Measurements from ENCODE around the gene HPCA. TPM values are rescaled to one million over a fixed set of nuclear protein-coding genes. Genes with fewer than 3 reads are reported as not detected.

The HPCA gene
- total RNA-seq, 1 donor from 2014 or later, result not detected

DNA sequence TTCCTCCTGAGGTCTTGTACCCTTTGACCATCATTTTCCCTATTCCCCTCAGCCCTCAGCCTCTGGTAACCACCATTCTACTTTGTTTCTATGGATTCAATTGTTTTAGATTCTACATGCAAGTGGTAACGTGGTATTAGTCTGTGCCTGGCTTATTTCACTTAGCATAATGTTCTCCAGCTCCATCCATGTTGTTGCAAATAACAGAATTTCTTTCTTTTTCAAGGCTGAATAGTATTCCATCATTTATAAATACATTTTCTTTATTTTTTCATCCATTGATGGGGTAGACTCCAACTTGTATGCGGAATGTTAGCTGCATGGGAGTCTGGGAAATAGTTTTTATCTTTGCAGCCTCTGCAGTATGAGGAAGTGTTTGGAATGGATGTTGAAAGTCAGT is 41.1 kb downstream of the HPCA start:
- Histone ChIP-seq H3K4me3 (ENCODE audit: insufficient read depth, low read depth, low read length) (no peak overlapping the region), H3K9ac (ENCODE audit: low read length) (no peak overlapping the region), H3K4me2 (ENCODE audit: low read length) (no peak overlapping the region), H3K9me3 (ENCODE audit: insufficient read depth, low read depth, low read length) (no peaks in the 10 kb centered on the region), H3K36me3 (ENCODE audit: insufficient read depth, low read length) (no peaks in the 10 kb centered on the region), H2AFZ (ENCODE audit: low read depth, low read length) (no peak overlapping the region), H3K4me1 (ENCODE audit: insufficient read depth, low read length) (peaks cover 4% of the 10 kb centered on the region), H3K79me2 (ENCODE audit: insufficient read depth, low read length) (no peaks in the 10 kb centered on the region), H3K27ac (ENCODE audit: low read depth, low read length) (no peak overlapping the region), H4K20me1 (ENCODE audit: insufficient read depth, low read length) (no peaks in the 10 kb centered on the region), H3K27me3 (ENCODE audit: insufficient read depth, low read length) (peaks cover 2% of the 10 kb centered on the region)
- TF ChIP-seq EZH2 (IDR thresholded peaks at IDR 0.05; ENCODE audit: insufficient read depth, low read length), result no peak
- TF ChIP-seq, protein P1, sequence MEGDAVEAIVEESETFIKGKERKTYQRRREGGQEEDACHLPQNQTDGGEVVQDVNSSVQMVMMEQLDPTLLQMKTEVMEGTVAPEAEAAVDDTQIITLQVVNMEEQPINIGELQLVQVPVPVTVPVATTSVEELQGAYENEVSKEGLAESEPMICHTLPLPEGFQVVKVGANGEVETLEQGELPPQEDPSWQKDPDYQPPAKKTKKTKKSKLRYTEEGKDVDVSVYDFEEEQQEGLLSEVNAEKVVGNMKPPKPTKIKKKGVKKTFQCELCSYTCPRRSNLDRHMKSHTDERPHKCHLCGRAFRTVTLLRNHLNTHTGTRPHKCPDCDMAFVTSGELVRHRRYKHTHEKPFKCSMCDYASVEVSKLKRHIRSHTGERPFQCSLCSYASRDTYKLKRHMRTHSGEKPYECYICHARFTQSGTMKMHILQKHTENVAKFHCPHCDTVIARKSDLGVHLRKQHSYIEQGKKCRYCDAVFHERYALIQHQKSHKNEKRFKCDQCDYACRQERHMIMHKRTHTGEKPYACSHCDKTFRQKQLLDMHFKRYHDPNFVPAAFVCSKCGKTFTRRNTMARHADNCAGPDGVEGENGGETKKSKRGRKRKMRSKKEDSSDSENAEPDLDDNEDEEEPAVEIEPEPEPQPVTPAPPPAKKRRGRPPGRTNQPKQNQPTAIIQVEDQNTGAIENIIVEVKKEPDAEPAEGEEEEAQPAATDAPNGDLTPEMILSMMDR (IDR thresholded peaks at IDR 0.05; ENCODE audit: insufficient read depth, low read depth, low read length), result no peak
- Mint-ChIP-seq H3K9me3 (ENCODE audit: unreplicated experiment) (peaks cover 3% of the 10 kb centered on the region), H3K4me3 (ENCODE audit: unreplicated experiment) (no peak overlapping the region), H3K27me3 (ENCODE audit: low read depth, unreplicated experiment) (peaks cover 30% of the 10 kb centered on the region), H3K36me3 (ENCODE audit: low read depth, unreplicated experiment) (no peaks in the 10 kb centered on the region), H3K4me1 (ENCODE audit: low read depth, unreplicated experiment) (peaks cover 14% of the 10 kb centered on the region), H3K27ac (ENCODE audit: unreplicated experiment) (no peak overlapping the region)
- FAIRE-seq (no peak), DNase-seq (ENCODE audit: low read depth) (no peak)

GRCh38 chr1:32928285-32928684 is 42.0 kb downstream of the HPCA start:
- Histone ChIP-seq H4K20me1 (ENCODE audit: insufficient read depth, low read length) (no peaks in the 10 kb centered on the region), H3K4me2 (ENCODE audit: low read length) (no peak overlapping the region)
- FAIRE-seq, result no peak

GRCh38 chr1:32928715-32929114 is 42.4 kb downstream of the HPCA start:
- H3K27ac ChIP-seq (ENCODE audit: low read depth, low read length), result no peak overlapping the region
- FAIRE-seq, result no peak
- no peaks in the 10 kb centered on the region for H3K79me2 ChIP-seq (ENCODE audit: insufficient read depth, low read length)
- Mint-ChIP-seq H3K36me3 (ENCODE audit: low read depth, unreplicated experiment) (no peaks in the 10 kb centered on the region), H3K27ac (ENCODE audit: unreplicated experiment) (no peak overlapping the region), H3K9me3 (ENCODE audit: unreplicated experiment) (peaks cover 3% of the 10 kb centered on the region), H3K27me3 (ENCODE audit: low read depth, unreplicated experiment) (peaks cover 27% of the 10 kb centered on the region), H3K4me3 (ENCODE audit: unreplicated experiment) (no peak overlapping the region), H3K4me1 (ENCODE audit: low read depth, unreplicated experiment) (peaks cover 17% of the 10 kb centered on the region)
- H2AFZ ChIP-seq (ENCODE audit: low read depth, low read length), result no peak overlapping the region
- H3K36me3 ChIP-seq (ENCODE audit: insufficient read depth, low read length), result no peaks in the 10 kb centered on the region
- TF ChIP-seq, protein P1 (IDR thresholded peaks at IDR 0.05; ENCODE audit: insufficient read depth, low read depth, low read length), result no peak
- no peak for TF ChIP-seq EZH2 (IDR thresholded peaks at IDR 0.05; ENCODE audit: insufficient read depth, low read length)
- peaks cover 5% of the 10 kb centered on the region for H3K4me1 ChIP-seq (ENCODE audit: insufficient read depth, low read length)
- H4K20me1 ChIP-seq (ENCODE audit: insufficient read depth, low read length), result no peaks in the 10 kb centered on the region
- no peak overlapping the region for H3K4me2 ChIP-seq (ENCODE audit: low read length)
- no peak for DNase-seq (ENCODE audit: low read depth)
- H3K9me3 ChIP-seq (ENCODE audit: insufficient read depth, low read depth, low read length), result no peaks in the 10 kb centered on the region
- no peak overlapping the region for H3K4me3 ChIP-seq (ENCODE audit: insufficient read depth, low read depth, low read length)
- peaks cover 2% of the 10 kb centered on the region for H3K27me3 ChIP-seq (ENCODE audit: insufficient read depth, low read length)
- H3K9ac ChIP-seq (ENCODE audit: low read length), result no peak overlapping the region

More at GRCh38 chr1:32928285-32928684, 42.0 kb downstream of the HPCA start:
- H3K36me3 ChIP-seq (ENCODE audit: insufficient read depth, low read length), result no peaks in the 10 kb centered on the region
- H2AFZ ChIP-seq (ENCODE audit: low read depth, low read length), result no peak overlapping the region
- Mint-ChIP-seq H3K27ac (ENCODE audit: unreplicated experiment) (no peak overlapping the region), H3K4me3 (ENCODE audit: unreplicated experiment) (no peak overlapping the region), H3K27me3 (ENCODE audit: low read depth, unreplicated experiment) (peaks cover 30% of the 10 kb centered on the region), H3K36me3 (ENCODE audit: low read depth, unreplicated experiment) (no peaks in the 10 kb centered on the region), H3K9me3 (ENCODE audit: unreplicated experiment) (peaks cover 3% of the 10 kb centered on the region), H3K4me1 (ENCODE audit: low read depth, unreplicated experiment) (peaks cover 14% of the 10 kb centered on the region)
- no peak overlapping the region for H3K9ac ChIP-seq (ENCODE audit: low read length)
- DNase-seq (ENCODE audit: low read depth), result no peak
- H3K79me2 ChIP-seq (ENCODE audit: insufficient read depth, low read length), result no peaks in the 10 kb centered on the region
- H3K9me3 ChIP-seq (ENCODE audit: insufficient read depth, low read depth, low read length), result no peaks in the 10 kb centered on the region
- H3K4me1 ChIP-seq (ENCODE audit: insufficient read depth, low read length), result peaks cover 4% of the 10 kb centered on the region
- peaks cover 2% of the 10 kb centered on the region for H3K27me3 ChIP-seq (ENCODE audit: insufficient read depth, low read length)
- H3K27ac ChIP-seq (ENCODE audit: low read depth, low read length), result no peak overlapping the region
- TF ChIP-seq EZH2 (IDR thresholded peaks at IDR 0.05; ENCODE audit: insufficient read depth, low read length), result no peak
- TF ChIP-seq, protein P1 (IDR thresholded peaks at IDR 0.05; ENCODE audit: insufficient read depth, low read depth, low read length), result no peak
- no peak overlapping the region for H3K4me3 ChIP-seq (ENCODE audit: insufficient read depth, low read depth, low read length)
